HCT116 (cell line): ENCODE data around the gene GSG1L. TPM values are rescaled to one million over a fixed set of nuclear protein-coding genes. Genes with fewer than 3 reads are reported as not detected.

Experiments
- ATAC-seq: fragments of 200-7000 bp; cut with Tn5 transposase; 2 replicates; pipeline ENCODE4 v1.9.1; 2020; ENCODE audit warnings: mild to moderate bottlenecking, moderate library complexity
- BruUV-seq: library from RNA; stranded (reverse); fragments of 400-500 nt; replicated peaks from 2 replicates; lab custom pipeline; 2021; lab: Mats Ljungman, UMichigan
- CTCF ChIA-PET: fragments of 300-600 bp; sonication (Branson Sonifier 250); formaldehyde crosslinking; loops from one replicate; lab custom pipeline; 2021; ENCODE audit warnings: antibody characterized with exemption; lab: Charles Lee
- POLR2A ChIA-PET: fragments of 300-600, 350-600 bp; sonication (Branson Sonifier 250); formaldehyde crosslinking; loops from one replicate; lab custom pipeline; 2021; ENCODE audit warnings: antibody characterized with exemption; lab: Charles Lee
- RAD21 ChIA-PET, 2 experiments: fragments of 300-600 bp; sonication (Branson Sonifier 250); formaldehyde crosslinking; loops; one replicate each; lab custom pipeline; 2023; ENCODE audit warnings: low total read pairs in 2 of 2; ENCODE audit not compliant: uncharacterized antibody in 2 of 2, unreplicated experiment in 2 of 2, low non-redundant PET in 1 of 2; lab: Charles Lee
- DNase-seq: peaks from one replicate; pipeline ENCODE4 v3.0.0-alpha.2; 2010; ENCODE audit warnings: low read depth, low spot score
- H2AFZ ChIP-seq: fragments of 200-600 bp; shearing (Covaris generic), sonication (generic); 2 replicates; pipeline ENCODE4 v1.6.1; 2017; ENCODE audit warnings: low read depth, mixed run types, mixed read lengths, antibody characterized with exemption, low read length; ENCODE audit not compliant: poor library complexity, severe bottlenecking
- H3K27ac ChIP-seq: 2 replicates; pipeline ENCODE4 v1.5.1; 2012; ENCODE audit warnings: low read depth, low read length
- H3K27me3 ChIP-seq: fragments of 200-600 bp; sonication (generic); 2 replicates; pipeline ENCODE4 v1.6.1; 2016; ENCODE audit warnings: mixed run types, low read length, mixed read lengths; ENCODE audit not compliant: insufficient read depth
- H3K36me3 ChIP-seq, 2 experiments: fragments of 200-500 bp in 1 of 2; fragments of 200-600 bp in 1 of 2; sonication (Bioruptor generic) in 1 of 2; sonication (generic) in 1 of 2; 2 replicates each; pipeline versions ENCODE4 v1.5.1 to v1.6.1; 2014 to 2016; ENCODE audit warnings: low read length in 2 of 2, inconsistent platforms in 1 of 2, mixed read lengths in 1 of 2, mixed run types in 1 of 2; ENCODE audit not compliant: insufficient read depth in 2 of 2, control insufficient read depth in 1 of 2
- H3K4me1 ChIP-seq, 2 experiments: fragments of 200-600 bp in 1 of 2; sonication (generic) in 1 of 2; 2 replicates each; pipeline versions ENCODE4 v1.5.1 to v1.6.1; 2012 to 2017; ENCODE audit warnings: low read length in 2 of 2, inconsistent platforms in 1 of 2, mild to moderate bottlenecking in 1 of 2, mixed read lengths in 1 of 2, mixed run types in 1 of 2, moderate library complexity in 1 of 2; ENCODE audit not compliant: insufficient read depth in 2 of 2, control insufficient read depth in 1 of 2
- H3K4me2 ChIP-seq: fragments of 200-600 bp; sonication (generic); 2 replicates; pipeline ENCODE4 v1.6.1; 2017; ENCODE audit warnings: mixed run types, low read length, mixed read lengths
- H3K4me3 ChIP-seq, 2 experiments: fragments of 200-600 bp in 1 of 2; sonication (generic) in 1 of 2; replicated peaks in 1 of 2; 2 replicates each; pipeline ENCODE4 v1.5.1; 2011 to 2016; ENCODE audit warnings: low read length in 2 of 2, control low read depth in 1 of 2, low read depth in 1 of 2, mild to moderate bottlenecking in 1 of 2, mixed read lengths in 1 of 2, mixed run types in 1 of 2
- H3K79me2 ChIP-seq: fragments of 200-600 bp; sonication (generic); 2 replicates; pipeline ENCODE4 v1.6.1; 2017; ENCODE audit warnings: mild to moderate bottlenecking, mixed run types, low read length, moderate library complexity, mixed read lengths; ENCODE audit not compliant: insufficient read depth
- H3K9ac ChIP-seq: fragments of 200-600 bp; sonication (generic); 2 replicates; pipeline ENCODE4 v1.6.1; 2016; ENCODE audit warnings: low read length, mixed read lengths
- H3K9me2 ChIP-seq: fragments of 200-600 bp; sonication (generic), shearing (Covaris generic); 2 replicates; pipeline ENCODE4 v1.6.1; 2017; ENCODE audit warnings: mixed run types, mild to moderate bottlenecking, moderate library complexity; ENCODE audit not compliant: insufficient read depth
- H3K9me3 ChIP-seq, 2 experiments: fragments of 200-500 bp in 1 of 2; fragments of 200-600 bp in 1 of 2; sonication (Bioruptor generic) in 1 of 2; sonication (generic) in 1 of 2; 2 replicates each; pipeline ENCODE4 v1.6.1; 2014 to 2017; ENCODE audit warnings: low read length in 2 of 2, mixed read lengths in 2 of 2, inconsistent platforms in 1 of 2, low read depth in 1 of 2, mild to moderate bottlenecking in 1 of 2, mixed run types in 1 of 2, moderate library complexity in 1 of 2; ENCODE audit not compliant: control insufficient read depth in 1 of 2, insufficient read depth in 1 of 2
- H4K20me1 ChIP-seq: fragments of 200-600 bp; sonication (generic), shearing (Covaris generic); 2 replicates; pipeline ENCODE4 v1.6.1; 2017; ENCODE audit warnings: mixed run types, mild to moderate bottlenecking, moderate library complexity; ENCODE audit not compliant: insufficient read depth
- ATF3 ChIP-seq: IDR thresholded peaks from 2 replicates; pipeline ENCODE4 v1.6.1; 2012
- CBX3 ChIP-seq: IDR thresholded peaks from 2 replicates; pipeline ENCODE4 v1.6.1; 2012; ENCODE audit warnings: low read depth
- CEBPB ChIP-seq: IDR thresholded peaks from 2 replicates; pipeline ENCODE4 v1.6.1; 2012; ENCODE audit warnings: low read depth
- CTCF ChIP-seq, 3 experiments: fragments of 200-600 bp in 1 of 3; sonication (generic) in 1 of 3; IDR thresholded peaks in 2 of 3; conservative IDR thresholded peaks in 1 of 3; 2 replicates each; pipeline ENCODE4 v1.5.1; 2012 to 2017; ENCODE audit warnings: low read depth in 2 of 3, low read length in 2 of 3, antibody characterized with exemption in 1 of 3, borderline replicate concordance in 1 of 3, control low read depth in 1 of 3, mild to moderate bottlenecking in 1 of 3, mixed read lengths in 1 of 3, mixed run types in 1 of 3, moderate library complexity in 1 of 3; ENCODE audit not compliant: insufficient read depth in 1 of 3
- EZH2 ChIP-seq: fragments of 200-600 bp; sonication (generic); IDR thresholded peaks from 2 replicates; pipeline ENCODE4 v1.6.1; 2017; ENCODE audit warnings: antibody characterized with exemption, mixed run types
- EZH2phosphoT487 ChIP-seq: fragments of 200-600 bp; IDR thresholded peaks from 2 replicates; pipeline ENCODE4 v1.6.1; 2018; ENCODE audit warnings: antibody characterized with exemption, borderline replicate concordance
- JUND ChIP-seq: IDR thresholded peaks from 2 replicates; pipeline ENCODE4 v1.6.1; 2012
- MAX ChIP-seq: IDR thresholded peaks from 2 replicates; pipeline ENCODE4 v1.6.1; 2012
- POLR2AphosphoS5 ChIP-seq: IDR thresholded peaks from 2 replicates; pipeline ENCODE4 v1.6.1; 2011; ENCODE audit warnings: mild to moderate bottlenecking, low read depth, low read length, moderate library complexity
- RAD21 ChIP-seq: IDR thresholded peaks from 2 replicates; pipeline ENCODE4 v1.6.1; 2012; ENCODE audit warnings: low read depth, mild to moderate bottlenecking
- REST ChIP-seq: IDR thresholded peaks from 2 replicates; pipeline ENCODE4 v1.6.1; 2012; ENCODE audit warnings: low read depth
- SP1 ChIP-seq: IDR thresholded peaks from 2 replicates; pipeline ENCODE4 v1.6.1; 2012; ENCODE audit warnings: low read depth
- SRF ChIP-seq: IDR thresholded peaks from 2 replicates; pipeline ENCODE4 v1.6.1; 2012; ENCODE audit warnings: low read depth
- TCF7L2 ChIP-seq: IDR thresholded peaks from 2 replicates; pipeline ENCODE4 v1.7.0; 2011; ENCODE audit warnings: borderline replicate concordance, inconsistent platforms; ENCODE audit not compliant: insufficient read depth, insufficient read length; ENCODE audit errors: extremely low read depth
- YY1 ChIP-seq: IDR thresholded peaks from 2 replicates; pipeline ENCODE4 v1.6.1; 2011; ENCODE audit warnings: low read length, low read depth, moderate library complexity, mild to moderate bottlenecking; ENCODE audit not compliant: insufficient replicate concordance; ENCODE audit errors: extremely low read depth
- ZBTB33 ChIP-seq: IDR thresholded peaks from 2 replicates; pipeline ENCODE4 v1.6.1; 2011; ENCODE audit warnings: mild to moderate bottlenecking, low read length, moderate library complexity; ENCODE audit not compliant: insufficient replicate concordance; ENCODE audit errors: extremely low read depth
- intact Hi-C: fragments of 100-400 bp; cut with micrococcal nuclease; formaldehyde crosslinking; loops from 2 replicates; pipeline ENCODE4 v1.10.0; 2022
- total RNA-seq: library from RNA; stranded (reverse); gene quantifications from one replicate; pipeline ENCODE4 v1.2.1, GENCODE V29; 2021; ENCODE audit not compliant: unreplicated experiment

GSG1L gene
- total RNA-seq, 1 experiment from 2014 or later: not detected

GRCh38 chr16:27849621-27850020 lies 213.9 kb downstream of the GSG1L start (continued):
- no peak for TF ChIP-seq YY1
- TF ChIP-seq CBX3: no peak
- no peak for TF ChIP-seq JUND

- no peak overlapping the region for H2AFZ ChIP-seq
- DNase-seq (no peak), ATAC-seq (peak; percentile 46)
- H3K4me3 ChIP-seq: no peak overlapping the region
- BruUV-seq: no TSS peak
- H3K9ac ChIP-seq: no peak overlapping the region
- H3K27ac ChIP-seq: no peak overlapping the region
- no peaks in the 10 kb centered on the region for H3K9me3 ChIP-seq
- POLR2A ChIA-PET: no interaction called here
- CTCF ChIA-PET: interaction anchor here (1.2 to 2.3 kb wide), 2 partner anchors 12 to 20 kb away, joined by 5 to 8 read pairs; no protein-coding TSS in a partner anchor
- peaks cover under 1% of the 10 kb centered on the region; the same call in 1 of the 2 replicates for H3K27me3 ChIP-seq
- H4K20me1 ChIP-seq: no peaks in the 10 kb centered on the region
- no peaks in the 10 kb centered on the region for H3K9me2 ChIP-seq
- H3K4me2 ChIP-seq: peak overlapping the region; percentile 31; the same call in 1 of the 2 replicates
- RAD21 ChIA-PET: no interaction called here
- H3K36me3 ChIP-seq: no peaks in the 10 kb centered on the region
- no peaks in the 10 kb centered on the region for H3K79me2 ChIP-seq
- peaks cover 2 to 8% of the 10 kb centered on the region in 2 experiments; a peak in 2 of 4 replicates for H3K4me1 ChIP-seq
- intact Hi-C loops: no loop called here
- TF ChIP-seq MAX: no peak
- TF ChIP-seq TCF7L2: no peak
- TF ChIP-seq EZH2: no peak
- no peak for TF ChIP-seq POLR2AphosphoS5
- TF ChIP-seq EZH2phosphoT487: no peak
- TF ChIP-seq CTCF (IDR thresholded peaks at IDR 0.05 in 2 of 3, conservative IDR thresholded peaks at IDR 0.05 in 1 of 3; ENCODE audit: borderline replicate concordance in 1 of 3, insufficient read depth in 1 of 3, low read depth in 2 of 3, low read length in 2 of 3): no peak
- TF ChIP-seq RAD21: no peak
- no peak for TF ChIP-seq ZBTB33
- TF ChIP-seq CEBPB: no peak
- no peak for TF ChIP-seq ATF3
- no peak for TF ChIP-seq SP1
- TF ChIP-seq REST: no peak
- TF ChIP-seq SRF: no peak
Observed at GRCh38 chr16:27847030-27847550, 216.4 kb downstream of the GSG1L start.
